ENCODE measurements around the gene AP4E1. TPM values are rescaled to one million over a fixed set of nuclear protein-coding genes. Genes with fewer than 3 reads are reported as not detected.

The AP4E1 gene
- total RNA-seq, 1 donor from 2014 or later: 5.2 TPM

- TF ChIP-seq CTCF (IDR thresholded peaks at IDR 0.05): no peak
- Histone ChIP-seq H3K36me3 (peaks cover 46 to 65% of the 10 kb centered on the region in 2 donors), H3K27me3 (no peaks in the 10 kb centered on the region), H3K4me3 (no peak overlapping the region), H3K9me3 (peaks cover 11 to 25% of the 10 kb centered on the region in 2 donors), H3K4me1 (no peaks in the 10 kb centered on the region), H3K27ac (no peak overlapping the region)
- no peak for DNase-seq (ENCODE audit: low spot score in 2 of 2)
- intact Hi-C loops (cut with DNase I): no loop called here
Observed at GRCh38 chr15:50971115-50971514, 62.6 kb downstream of the AP4E1 start.

GRCh38 chr15:50971542-50971941 is 63.1 kb downstream of the AP4E1 start:
- no peaks in the 10 kb centered on the region for H3K27me3 ChIP-seq
- no peak overlapping the region for H3K27ac ChIP-seq
- peaks cover 46 to 65% of the 10 kb centered on the region in 2 donors for H3K36me3 ChIP-seq
- DNase-seq (ENCODE audit: low spot score in 2 of 2): no peak
- no peak for TF ChIP-seq CTCF (IDR thresholded peaks at IDR 0.05)
- intact Hi-C loops (cut with DNase I): no loop called here
- peaks cover 0 to 3% of the 10 kb centered on the region in 2 donors for H3K4me1 ChIP-seq
- H3K9me3 ChIP-seq: peaks cover 11 to 25% of the 10 kb centered on the region in 2 donors
- H3K4me3 ChIP-seq: no peak overlapping the region

- intact Hi-C loops (cut with DNase I): no loop called here
- no peak for DNase-seq (ENCODE audit: low spot score in 2 of 2)
- H3K27ac ChIP-seq: no peak overlapping the region
- peaks cover 11 to 25% of the 10 kb centered on the region in 2 donors for H3K9me3 ChIP-seq
- peaks cover 38 to 52% of the 10 kb centered on the region in 2 donors for H3K36me3 ChIP-seq
- no peaks in the 10 kb centered on the region for H3K27me3 ChIP-seq
- peaks cover 0 to 8% of the 10 kb centered on the region in 2 donors for H3K4me1 ChIP-seq
- TF ChIP-seq CTCF (IDR thresholded peaks at IDR 0.05): no peak
- no peak overlapping the region for H3K4me3 ChIP-seq
Observed at GRCh38 chr15:50973605-50974004, 65.1 kb downstream of the AP4E1 start.

- no peak for DNase-seq (ENCODE audit: low spot score in 2 of 2)
- Histone ChIP-seq H3K4me3 (no peak overlapping the region), H3K4me1 (peaks cover 0 to 8% of the 10 kb centered on the region in 2 donors), H3K36me3 (peaks cover 19 to 27% of the 10 kb centered on the region in 2 donors), H3K27me3 (no peaks in the 10 kb centered on the region), H3K9me3 (no peaks in the 10 kb centered on the region), H3K27ac (peak overlapping the region; percentile 26 to 53)
- intact Hi-C loops (cut with DNase I): no loop called here
- TF ChIP-seq CTCF (IDR thresholded peaks at IDR 0.05): no peak
Observed at GRCh38 chr15:50977162-50977561, 68.7 kb downstream of the AP4E1 start.

GRCh38 chr15:50978580-50978979 is 70.1 kb downstream of the AP4E1 start:
- TF ChIP-seq CTCF (IDR thresholded peaks at IDR 0.05): no peak
- H3K27ac ChIP-seq: no peak overlapping the region
- no peak for DNase-seq (ENCODE audit: low spot score in 2 of 2)
- H3K27me3 ChIP-seq: no peaks in the 10 kb centered on the region
- H3K4me1 ChIP-seq: peaks cover 0 to 8% of the 10 kb centered on the region in 2 donors
- H3K36me3 ChIP-seq: peaks cover 14 to 15% of the 10 kb centered on the region in 2 donors
- intact Hi-C loops (cut with DNase I): no loop called here
- H3K4me3 ChIP-seq: no peak overlapping the region
- no peaks in the 10 kb centered on the region for H3K9me3 ChIP-seq

- peaks cover 11 to 15% of the 10 kb centered on the region in 2 donors for H3K36me3 ChIP-seq
- DNase-seq (ENCODE audit: low spot score in 2 of 2): no peak
- no peak for TF ChIP-seq CTCF (IDR thresholded peaks at IDR 0.05)
- H3K4me1 ChIP-seq: peaks cover 0 to 8% of the 10 kb centered on the region in 2 donors
- no peak overlapping the region for H3K27ac ChIP-seq
- no peak overlapping the region for H3K4me3 ChIP-seq
- intact Hi-C loops (cut with DNase I): no loop called here
- no peaks in the 10 kb centered on the region for H3K9me3 ChIP-seq
- no peaks in the 10 kb centered on the region for H3K27me3 ChIP-seq
Observed at GRCh38 chr15:50979041-50979440, 70.6 kb downstream of the AP4E1 start.
